Neutrophil (primary cell): ENCODE results near the gene HPS4.

Experiments
- H3K27ac ChIP-seq: fragments of 200-600 bp; sonication (generic); 2 replicates; pipeline ENCODE4 v1.5.1; 2016; ENCODE audit warnings: mild to moderate bottlenecking, moderate library complexity
- H3K27me3 ChIP-seq: fragments of 200-600 bp; sonication (generic); 2 replicates; pipeline ENCODE4 v1.6.0; 2016; ENCODE audit warnings: mild to moderate bottlenecking
- H3K36me3 ChIP-seq: fragments of 200-600 bp; sonication (generic); 2 replicates; pipeline ENCODE4 v1.5.1; 2017
- H3K4me1 ChIP-seq, 2 experiments: fragments of 200-600 bp in 1 of 2; sonication (generic) in 1 of 2; 1 replicate in 1 of 2; 2 replicates in 1 of 2; pipeline versions ENCODE4 v1.5.1 to v1.6.1; 2013 to 2016; ENCODE audit warnings: low read depth in 1 of 2, low read length in 1 of 2, mild to moderate bottlenecking in 1 of 2, moderate library complexity in 1 of 2; ENCODE audit not compliant: control insufficient read depth in 1 of 2, insufficient read depth in 1 of 2
- H3K4me3 ChIP-seq, 2 experiments: fragments of 200-600 bp in 1 of 2; sonication (generic) in 1 of 2; 1 replicate in 1 of 2; 2 replicates in 1 of 2; pipeline ENCODE4 v1.5.1; 2013 to 2016; ENCODE audit warnings: low read depth in 1 of 2, low read length in 1 of 2, mild to moderate bottlenecking in 1 of 2, moderate library complexity in 1 of 2
- H3K9me3 ChIP-seq: fragments of 200-600 bp; sonication (generic); 2 replicates; pipeline ENCODE4 v1.5.1; 2016
- TF ChIP-seq, protein P1 (sequence below): fragments of 200-600 bp; sonication (generic); IDR thresholded peaks from 2 replicates; pipeline ENCODE4 v1.5.1; 2016; ENCODE audit warnings: antibody characterized with exemption

The HPS4 gene

DNA sequence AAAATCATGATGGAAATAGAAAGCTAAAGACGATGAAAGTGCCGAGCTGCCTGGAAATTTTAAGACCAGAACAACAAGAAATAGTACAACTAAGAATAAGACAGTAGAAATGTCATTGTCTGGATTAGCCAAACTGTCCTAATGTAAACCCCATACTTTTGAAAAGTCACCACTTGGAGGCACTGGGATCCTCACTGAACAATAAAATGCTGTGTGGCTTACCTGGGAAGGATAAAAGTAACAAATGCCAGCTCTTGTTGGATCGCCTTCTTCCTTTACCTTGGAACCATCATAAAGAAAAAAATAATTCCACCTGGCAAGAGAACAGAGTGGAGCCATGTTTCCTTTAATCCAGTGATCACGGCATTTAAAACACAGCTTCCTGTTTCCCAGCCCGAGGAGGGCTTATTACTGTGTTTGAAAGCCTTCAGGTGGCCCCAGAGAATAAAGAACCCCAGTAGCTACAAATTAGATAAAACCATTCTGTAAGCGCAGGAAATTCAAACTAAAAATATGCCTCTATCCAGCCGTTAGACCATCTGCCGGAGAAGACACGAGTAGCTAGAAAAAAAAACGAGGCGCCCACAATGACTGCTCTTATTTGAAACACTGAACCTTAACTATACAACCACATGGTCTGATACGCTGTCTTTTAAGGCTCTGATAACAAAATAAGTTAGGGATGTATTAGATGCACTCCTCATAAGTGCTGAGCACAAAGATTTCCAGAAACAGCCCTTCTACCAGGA is 4.4 kb downstream of the HPS4 start:
- TF ChIP-seq, protein P1, sequence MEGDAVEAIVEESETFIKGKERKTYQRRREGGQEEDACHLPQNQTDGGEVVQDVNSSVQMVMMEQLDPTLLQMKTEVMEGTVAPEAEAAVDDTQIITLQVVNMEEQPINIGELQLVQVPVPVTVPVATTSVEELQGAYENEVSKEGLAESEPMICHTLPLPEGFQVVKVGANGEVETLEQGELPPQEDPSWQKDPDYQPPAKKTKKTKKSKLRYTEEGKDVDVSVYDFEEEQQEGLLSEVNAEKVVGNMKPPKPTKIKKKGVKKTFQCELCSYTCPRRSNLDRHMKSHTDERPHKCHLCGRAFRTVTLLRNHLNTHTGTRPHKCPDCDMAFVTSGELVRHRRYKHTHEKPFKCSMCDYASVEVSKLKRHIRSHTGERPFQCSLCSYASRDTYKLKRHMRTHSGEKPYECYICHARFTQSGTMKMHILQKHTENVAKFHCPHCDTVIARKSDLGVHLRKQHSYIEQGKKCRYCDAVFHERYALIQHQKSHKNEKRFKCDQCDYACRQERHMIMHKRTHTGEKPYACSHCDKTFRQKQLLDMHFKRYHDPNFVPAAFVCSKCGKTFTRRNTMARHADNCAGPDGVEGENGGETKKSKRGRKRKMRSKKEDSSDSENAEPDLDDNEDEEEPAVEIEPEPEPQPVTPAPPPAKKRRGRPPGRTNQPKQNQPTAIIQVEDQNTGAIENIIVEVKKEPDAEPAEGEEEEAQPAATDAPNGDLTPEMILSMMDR = no peak
- peak overlapping the region; percentile 50 for H3K27ac ChIP-seq
- H3K4me3 ChIP-seq = peak overlapping the region in 1 of 2 experiments; percentile 37
- H3K4me1 ChIP-seq = peaks cover 80% of the 10 kb centered on the region in 2 experiments
- no peaks in the 10 kb centered on the region for H3K27me3 ChIP-seq
- no peaks in the 10 kb centered on the region for H3K9me3 ChIP-seq
- H3K36me3 ChIP-seq = no peaks in the 10 kb centered on the region

GRCh38 chr22:26477341-26477731 is 6.2 kb downstream of the HPS4 start:
- Histone ChIP-seq H3K27me3 (no peaks in the 10 kb centered on the region), H3K36me3 (peaks cover 5% of the 10 kb centered on the region), H3K4me1 (peaks cover 66 to 67% of the 10 kb centered on the region in 2 experiments), H3K27ac (peak overlapping the region; percentile 68), H3K4me3 (no peak overlapping the region), H3K9me3 (no peaks in the 10 kb centered on the region)
- TF ChIP-seq, protein P1 = no peak

GRCh38 chr22:26476705-26477340 is 6.8 kb downstream of the HPS4 start:
- TF ChIP-seq, protein P1 = no peak
- Histone ChIP-seq H3K27ac (peak overlapping the region; percentile 68), H3K4me3 (no peak overlapping the region), H3K4me1 (peaks cover 66 to 67% of the 10 kb centered on the region in 2 experiments), H3K27me3 (no peaks in the 10 kb centered on the region), H3K9me3 (no peaks in the 10 kb centered on the region), H3K36me3 (peaks cover 10% of the 10 kb centered on the region)

- peaks cover 31% of the 10 kb centered on the region for H3K36me3 ChIP-seq
- peaks cover 49 to 51% of the 10 kb centered on the region in 2 experiments for H3K4me1 ChIP-seq
- TF ChIP-seq, protein P1 = no peak
These were observed 8.9 kb downstream of the HPS4 start for GRCh38 chr22:26474682-26475081.

DNA sequence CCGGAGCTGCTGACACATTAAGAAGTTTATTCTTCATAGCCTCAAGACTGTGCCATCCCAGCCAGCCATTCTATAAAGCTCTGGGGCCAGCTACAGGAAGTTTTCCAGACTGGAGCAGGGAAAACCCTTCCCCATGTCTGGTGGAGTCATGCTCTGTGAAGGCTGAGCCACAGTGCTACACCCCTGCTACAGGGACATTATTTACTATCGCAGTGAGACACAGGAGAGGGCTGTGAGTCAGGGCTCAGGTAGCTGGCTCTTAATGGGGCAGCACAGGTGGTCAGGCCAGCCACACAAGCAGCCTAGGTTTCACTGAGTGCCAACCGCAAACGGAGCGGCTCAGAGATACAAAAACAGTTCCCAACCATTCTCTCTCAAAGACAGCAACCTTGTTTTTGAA is 12.1 kb downstream of the HPS4 start:
- peaks cover 50% of the 10 kb centered on the region for H3K36me3 ChIP-seq
- H3K27ac ChIP-seq = no peak overlapping the region
- no peaks in the 10 kb centered on the region for H3K27me3 ChIP-seq
- H3K9me3 ChIP-seq = no peaks in the 10 kb centered on the region
- H3K4me3 ChIP-seq = no peak overlapping the region
- TF ChIP-seq, protein P1 = no peak
- peaks cover 19 to 22% of the 10 kb centered on the region in 2 experiments for H3K4me1 ChIP-seq

More at GRCh38 chr22:26474682-26475081, 8.9 kb downstream of the HPS4 start:
- Histone ChIP-seq H3K9me3 (no peaks in the 10 kb centered on the region), H3K27ac (peak overlapping the region; percentile 50), H3K4me3 (no peak overlapping the region), H3K27me3 (no peaks in the 10 kb centered on the region)
